GM18861 (cell line): ENCODE data around the gene UTY.
"Not testable (repeated sequence)": the region's sequence is repeated elsewhere in the genome, so short reads cannot be mapped to it uniquely, and the experiment has no call there.

Experiments used
- ATAC-seq: cut with Tn5 transposase; IDR thresholded peaks from one replicate; pipeline ENCODE4 v1.9.1; 2021; ENCODE audit not compliant: unreplicated experiment

UTY gene

GRCh38 chrY:13312966-13313365, 166.9 kb downstream of the UTY start:
- ATAC-seq = no peak

- ATAC-seq = no peak
Measured at GRCh38 chrY:13307959-13308358, 171.9 kb downstream of the UTY start.

- no peak for ATAC-seq
Measured at GRCh38 chrY:13300795-13301194, 179.0 kb downstream of the UTY start.

- no peak for ATAC-seq
Measured at GRCh38 chrY:13299411-13299810, 180.4 kb downstream of the UTY start.

- no peak for ATAC-seq
Measured at GRCh38 chrY:13296176-13296890, 183.5 kb downstream of the UTY start.

GRCh38 chrY:13295026-13295425, 184.8 kb downstream of the UTY start:
- no peak for ATAC-seq

GRCh38 chrY:13291199-13291598, 188.6 kb downstream of the UTY start:
- no peak for ATAC-seq

GRCh38 chrY:13282151-13283054, 197.4 kb downstream of the UTY start:
- ATAC-seq = not testable (repeated sequence)

- no peak for ATAC-seq
Measured at GRCh38 chrY:13279561-13279960, 200.3 kb downstream of the UTY start.

- no peak for ATAC-seq
Measured at GRCh38 chrY:13271706-13272105, 208.1 kb downstream of the UTY start.

- ATAC-seq = not testable (repeated sequence)
Measured at GRCh38 chrY:13253941-13254440, 225.8 kb downstream of the UTY start.

- ATAC-seq = no peak
Measured at GRCh38 chrY:13250421-13250820, 229.4 kb downstream of the UTY start.

- no peak for ATAC-seq
Measured at GRCh38 chrY:13243716-13244115, 236.1 kb downstream of the UTY start.

- no peak for ATAC-seq
Measured at GRCh38 chrY:13233901-13234300, 245.9 kb downstream of the UTY start.

GRCh38 chrY:13233118-13233517, 246.7 kb downstream of the UTY start:
- ATAC-seq = no peak

- ATAC-seq = no peak
Measured at GRCh38 chrY:13227354-13227953, 252.4 kb downstream of the UTY start.

- ATAC-seq = no peak
Measured at GRCh38 chrY:13210961-13211646, 268.7 kb downstream of the UTY start.

GRCh38 chrY:13205214-13205613, 274.6 kb downstream of the UTY start:
- ATAC-seq = no peak
